WERI-Rb-1 (cell line): ENCODE measurements around the gene ACAD8.

Source experiments
- DNase-seq: peaks from one replicate; pipeline ENCODE4 v3.0.0-alpha.2; 2020
- H3K27ac ChIP-seq: fragments of 250-450 bp; sonication (Bioruptor Pico); 2 replicates; pipeline ENCODE4 v1.5.1; 2020; ENCODE audit warnings: mild to moderate bottlenecking, moderate library complexity
- H3K27me3 ChIP-seq: fragments of 250-450 bp; sonication (Bioruptor Pico); 2 replicates; pipeline ENCODE4 v1.5.1; 2021; ENCODE audit warnings: mild to moderate bottlenecking, low read depth, moderate library complexity; ENCODE audit not compliant: insufficient read depth, severe bottlenecking
- H3K36me3 ChIP-seq: fragments of 250-450 bp; sonication (Bioruptor Pico); 2 replicates; pipeline ENCODE4 v1.5.1; 2020; ENCODE audit warnings: mild to moderate bottlenecking, moderate library complexity
- H3K4me3 ChIP-seq: 2 replicates; pipeline ENCODE4 v1.5.1; 2011; ENCODE audit warnings: low read depth, mild to moderate bottlenecking, control low read depth, low read length
- H3K9me3 ChIP-seq: fragments of 250-450 bp; sonication (Bioruptor Pico); 2 replicates; pipeline ENCODE4 v1.5.1; 2021; ENCODE audit warnings: mild to moderate bottlenecking, moderate library complexity; ENCODE audit not compliant: severe bottlenecking
- CTCF ChIP-seq: IDR thresholded peaks from 2 replicates; pipeline ENCODE4 v1.5.1; 2011; ENCODE audit warnings: low read depth, mild to moderate bottlenecking, control low read depth, inconsistent platforms, low read length

The ACAD8 gene

GRCh38 chr11:134235399-134235798, 18.0 kb upstream of the ACAD8 start:
- Histone ChIP-seq H3K27me3 (no peaks in the 10 kb centered on the region), H3K4me3 (no peak overlapping the region), H3K27ac (no peak overlapping the region), H3K36me3 (peaks cover 24% of the 10 kb centered on the region), H3K9me3 (no peaks in the 10 kb centered on the region)
- no peak for TF ChIP-seq CTCF
- DNase-seq = no peak

- peaks cover 28% of the 10 kb centered on the region for H3K36me3 ChIP-seq
- no peak overlapping the region for H3K27ac ChIP-seq
Measured at GRCh38 chr11:134236834-134237556, 16.4 kb upstream of the ACAD8 start.

GRCh38 chr11:134237557-134237922, 15.8 kb upstream of the ACAD8 start:
- DNase-seq = no peak
- H3K27ac ChIP-seq = no peak overlapping the region
- H3K9me3 ChIP-seq = no peaks in the 10 kb centered on the region
- H3K4me3 ChIP-seq = no peak overlapping the region
- H3K36me3 ChIP-seq = peaks cover 28% of the 10 kb centered on the region
- H3K27me3 ChIP-seq = no peaks in the 10 kb centered on the region
- TF ChIP-seq CTCF = no peak

More at GRCh38 chr11:134236834-134237556, 16.4 kb upstream of the ACAD8 start:
- DNase-seq = no peak
- no peak for TF ChIP-seq CTCF
- H3K27me3 ChIP-seq = no peaks in the 10 kb centered on the region
- H3K4me3 ChIP-seq = no peak overlapping the region
- H3K9me3 ChIP-seq = no peaks in the 10 kb centered on the region

- Histone ChIP-seq H3K27ac (no peak overlapping the region), H3K36me3 (peaks cover 38% of the 10 kb centered on the region), H3K27me3 (no peaks in the 10 kb centered on the region), H3K4me3 (no peak overlapping the region), H3K9me3 (no peaks in the 10 kb centered on the region)
- no peak for DNase-seq
- TF ChIP-seq CTCF = no peak
Measured at GRCh38 chr11:134238956-134239355, 14.4 kb upstream of the ACAD8 start.

GRCh38 chr11:134240592-134240991, 12.8 kb upstream of the ACAD8 start:
- no peak for TF ChIP-seq CTCF
- no peak overlapping the region for H3K4me3 ChIP-seq
- H3K36me3 ChIP-seq = peaks cover 54% of the 10 kb centered on the region
- H3K27ac ChIP-seq = no peak overlapping the region
- H3K9me3 ChIP-seq = no peaks in the 10 kb centered on the region
- no peaks in the 10 kb centered on the region for H3K27me3 ChIP-seq
- DNase-seq = no peak

- Histone ChIP-seq H3K27ac (no peak overlapping the region), H3K4me3 (no peak overlapping the region), H3K27me3 (no peaks in the 10 kb centered on the region), H3K36me3 (peaks cover 62% of the 10 kb centered on the region), H3K9me3 (no peaks in the 10 kb centered on the region)
- no peak for TF ChIP-seq CTCF
- DNase-seq = no peak
Measured at GRCh38 chr11:134242376-134242775, 11.0 kb upstream of the ACAD8 start.
